GM18498 (cell line): Measurements from ENCODE around the gene RHCG.

Source experiments
- ATAC-seq: cut with Tn5 transposase; IDR thresholded peaks from one replicate; pipeline ENCODE4 v1.9.1; 2021; ENCODE audit warnings: mild to moderate bottlenecking, moderate library complexity; ENCODE audit not compliant: unreplicated experiment

Gene RHCG

GRCh38 chr15:89496155-89497098, at the start of gene RHCG:
RHCG (minus strand) TSS chr15:89496583; CDS start chr15:89496544, 39 bp downstream.
- ATAC-seq: no peak

DNA sequence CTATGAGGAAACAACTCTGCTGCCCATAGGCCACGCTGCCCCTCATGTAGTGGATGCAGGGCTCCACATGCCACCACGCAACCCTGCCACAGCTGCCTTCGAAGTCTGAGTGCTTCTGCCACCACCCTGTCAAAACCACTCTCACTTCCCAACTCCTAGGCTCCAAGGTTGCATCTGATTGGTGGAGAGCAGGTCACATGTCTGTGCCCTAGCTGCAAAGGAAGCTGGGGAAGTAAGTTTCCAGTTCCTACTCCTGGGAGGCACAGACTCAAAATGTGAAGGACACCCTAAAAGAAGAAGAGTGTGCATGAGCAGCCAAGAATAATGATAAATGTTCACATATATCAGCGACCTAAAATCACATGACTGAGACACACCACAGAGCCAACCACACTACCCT, 47.0 kb upstream of the RHCG start:
- ATAC-seq: no peak

GRCh38 chr15:89542369-89542768, 46.0 kb upstream of the RHCG start:
- no peak for ATAC-seq

DNA sequence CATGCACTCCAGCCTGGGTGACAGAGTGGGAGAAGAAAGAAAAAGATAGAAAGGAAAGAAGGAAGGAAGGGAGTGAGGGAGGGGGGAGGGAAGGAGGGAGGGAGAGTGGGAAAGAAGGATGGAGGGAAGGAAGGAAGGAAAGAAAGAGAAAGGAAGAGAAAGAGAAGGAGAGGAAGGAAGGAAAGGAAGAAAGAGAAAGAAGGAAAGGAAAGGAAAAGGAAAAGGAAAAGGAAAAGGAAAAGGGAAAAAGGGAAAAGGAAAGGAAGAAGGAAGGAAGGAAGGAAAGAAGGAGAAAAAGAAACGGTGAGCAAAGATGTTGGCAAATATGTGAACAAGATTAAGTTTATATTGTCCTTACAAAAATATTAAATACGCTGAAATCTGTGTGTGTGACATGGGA, 42.6 kb upstream of the RHCG start:
- no peak for ATAC-seq

DNA sequence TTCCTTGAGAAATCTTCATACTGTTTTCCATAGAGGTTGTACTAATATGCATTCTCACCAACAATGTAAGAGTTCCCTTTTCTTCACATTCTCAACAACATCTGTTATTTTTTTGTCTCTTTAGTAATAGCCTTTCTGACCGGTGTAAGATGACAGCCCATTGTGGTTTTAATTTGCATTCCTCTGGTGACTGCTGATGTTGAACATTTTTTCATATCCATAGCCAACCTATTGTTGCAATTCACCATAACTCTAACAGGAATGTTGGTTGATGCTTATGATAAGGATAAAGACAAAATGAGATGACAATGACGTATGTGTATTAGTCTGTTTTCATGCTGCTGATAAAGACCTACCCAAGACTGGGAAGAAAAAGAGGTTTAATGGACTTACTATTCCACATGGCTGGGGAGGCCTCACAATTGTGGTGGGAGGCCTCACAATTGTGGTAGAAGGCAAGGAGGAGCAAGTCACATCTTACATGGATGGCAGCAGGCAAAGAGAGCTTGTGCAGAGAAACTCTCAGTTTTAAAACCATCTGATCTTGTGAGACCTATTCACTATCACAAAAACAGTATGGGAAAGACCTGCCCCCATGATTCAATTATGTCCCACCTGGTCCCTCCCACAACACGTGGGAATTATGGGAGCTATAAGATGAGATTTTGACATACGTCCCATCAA, 37.6 kb upstream of the RHCG start:
- no peak for ATAC-seq

GRCh38 chr15:89531796-89532537, 35.6 kb upstream of the RHCG start:
- ATAC-seq: no peak

GRCh38 chr15:89530976-89531375, 34.6 kb upstream of the RHCG start:
- no peak for ATAC-seq

GRCh38 chr15:89528757-89529352, 32.5 kb upstream of the RHCG start:
- ATAC-seq: no peak

DNA sequence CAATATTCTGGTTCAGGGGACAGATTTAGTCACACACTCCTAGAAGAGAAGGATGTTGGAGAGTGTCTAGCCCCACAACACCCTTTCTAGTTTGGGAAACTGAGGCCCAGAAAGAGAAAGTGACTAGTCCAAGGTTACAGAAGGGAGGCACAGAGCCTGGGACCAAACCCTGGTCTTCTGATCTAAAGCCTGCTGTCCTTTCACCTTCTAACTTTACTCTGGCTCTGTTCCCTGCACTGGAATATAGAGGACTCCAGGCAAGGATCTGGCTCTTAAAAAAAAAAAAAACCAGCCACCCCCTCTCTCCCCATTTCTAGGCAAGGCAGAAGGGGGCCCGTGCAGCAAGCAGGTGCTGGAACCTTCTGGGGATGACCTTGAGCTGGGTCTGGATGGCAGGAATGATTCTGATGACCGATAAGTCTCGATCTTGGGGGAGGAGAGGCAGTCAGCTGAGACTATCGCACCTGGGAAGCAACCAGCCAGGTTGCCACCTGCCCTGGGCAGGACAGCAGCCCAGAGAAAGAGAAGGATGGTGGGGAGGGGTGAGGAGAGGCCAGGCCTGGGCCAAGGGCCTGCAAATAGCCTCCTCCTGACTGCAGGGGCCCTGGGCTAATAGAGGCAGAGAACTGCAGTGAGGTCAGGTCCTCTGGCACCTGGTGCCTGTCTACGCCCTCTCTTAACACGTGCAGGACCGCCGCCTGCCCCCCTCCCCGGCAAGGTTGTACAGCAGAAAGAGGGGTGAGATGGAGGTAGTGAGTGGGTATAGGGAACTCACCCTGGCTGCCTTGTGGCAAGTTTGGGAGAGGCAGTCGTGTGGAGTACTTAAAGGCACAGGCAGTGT, 30.4 kb upstream of the RHCG start:
- no peak for ATAC-seq

DNA sequence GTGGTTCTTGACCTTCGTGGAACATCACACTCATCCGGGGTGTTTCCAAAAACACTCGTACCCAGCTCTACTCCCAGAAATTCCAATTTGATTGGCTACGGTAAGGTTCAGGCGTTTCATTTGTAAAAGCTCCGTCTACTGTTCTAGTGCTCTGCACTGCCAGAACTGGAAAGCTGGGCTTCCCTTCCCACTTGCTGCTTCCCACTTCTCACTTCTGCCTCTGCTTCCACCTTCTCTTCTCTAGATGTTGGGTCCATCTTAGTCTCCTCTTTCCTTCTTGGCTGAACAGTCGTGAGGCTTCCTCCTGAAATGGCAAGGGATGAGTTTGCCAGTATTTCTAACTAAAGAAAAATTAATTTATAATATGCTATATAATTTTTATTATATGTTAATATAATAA, 29.8 kb upstream of the RHCG start:
- no peak for ATAC-seq

DNA sequence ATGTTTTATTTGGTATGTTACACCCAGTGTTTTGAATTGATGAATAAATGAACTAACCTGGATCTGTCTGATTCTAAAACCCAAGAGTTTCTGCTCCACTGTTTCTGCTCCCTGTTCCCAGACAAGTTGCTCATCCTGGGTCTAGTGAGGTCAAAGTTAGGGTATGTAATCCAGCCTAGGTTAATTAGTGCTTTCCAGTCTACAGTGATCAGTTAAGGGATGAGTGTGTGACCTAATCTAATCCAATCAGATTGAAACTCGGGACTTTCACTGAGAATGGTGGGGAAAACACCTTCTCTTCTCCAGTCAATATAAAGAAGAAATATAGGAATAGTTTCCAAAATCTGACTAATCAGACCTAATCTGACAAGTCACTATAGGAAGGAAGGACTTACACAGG, 27.8 kb upstream of the RHCG start:
- ATAC-seq: no peak

DNA sequence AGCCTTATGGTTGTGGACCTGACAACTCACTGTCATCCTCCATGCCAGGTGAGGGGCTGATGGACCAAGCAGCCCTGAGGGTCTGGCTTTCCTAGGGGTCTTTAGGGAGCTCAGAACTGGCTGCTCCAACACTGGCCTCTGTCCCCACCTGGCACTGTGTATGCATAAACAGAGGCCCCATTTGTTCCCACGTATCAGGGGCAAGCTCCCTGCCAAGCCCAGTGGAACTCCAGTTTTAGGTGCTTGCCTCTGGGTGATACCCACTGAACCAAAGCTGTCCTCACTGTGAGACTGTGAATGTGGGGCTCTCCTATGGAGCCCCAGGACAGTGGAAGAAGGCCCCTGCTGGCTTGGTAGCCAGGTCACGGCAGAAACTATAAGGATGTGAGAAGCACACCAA, 26.7 kb upstream of the RHCG start:
- no peak for ATAC-seq

GRCh38 chr15:89521605-89522004, 25.2 kb upstream of the RHCG start:
- ATAC-seq: no peak

DNA sequence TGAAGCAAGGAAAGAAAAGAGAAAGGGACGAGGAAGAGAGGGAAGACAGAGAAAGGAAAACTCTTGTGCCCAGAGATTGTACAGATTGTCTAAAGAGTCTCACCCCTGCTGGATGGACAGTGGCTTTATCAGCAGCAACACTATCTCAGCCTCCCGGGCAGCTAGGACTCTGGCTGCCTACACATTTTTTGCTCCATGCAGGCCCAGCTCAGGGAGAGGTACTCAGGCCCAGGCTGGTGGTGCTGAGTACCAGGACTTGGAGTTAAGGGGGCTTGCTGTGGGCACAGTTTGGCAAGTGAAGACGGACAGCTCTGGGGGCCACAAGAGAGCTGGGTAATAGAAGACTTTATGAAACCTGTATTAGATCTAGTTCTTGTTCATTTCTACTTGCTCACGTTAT, 19.1 kb upstream of the RHCG start:
- ATAC-seq: no peak

GRCh38 chr15:89514596-89515406, 18.4 kb upstream of the RHCG start:
- ATAC-seq: no peak

- ATAC-seq: no peak
These were observed 17.8 kb upstream of the RHCG start for GRCh38 chr15:89514186-89514585.

GRCh38 chr15:89513284-89513683, 16.9 kb upstream of the RHCG start:
- no peak for ATAC-seq

DNA sequence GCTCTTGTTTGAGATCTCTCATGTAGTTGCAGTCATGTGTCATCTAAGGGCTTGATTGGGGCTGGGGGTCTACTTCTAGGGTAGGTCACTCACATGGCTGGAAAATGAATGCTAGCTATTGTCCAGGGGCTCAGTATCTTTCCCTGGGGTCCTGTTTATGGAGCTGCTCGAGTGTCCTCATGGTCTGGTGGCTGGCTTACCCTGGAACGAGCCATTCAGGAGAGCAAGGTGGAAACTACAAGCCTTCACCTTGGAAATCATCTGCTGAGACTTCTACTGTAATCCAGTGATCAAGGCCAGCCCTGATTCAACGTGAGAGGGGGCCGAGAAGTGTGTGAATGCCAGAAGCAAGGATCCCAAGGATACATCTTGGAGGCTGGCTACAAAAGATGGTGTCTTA, 16.2 kb upstream of the RHCG start:
- ATAC-seq: no peak

DNA sequence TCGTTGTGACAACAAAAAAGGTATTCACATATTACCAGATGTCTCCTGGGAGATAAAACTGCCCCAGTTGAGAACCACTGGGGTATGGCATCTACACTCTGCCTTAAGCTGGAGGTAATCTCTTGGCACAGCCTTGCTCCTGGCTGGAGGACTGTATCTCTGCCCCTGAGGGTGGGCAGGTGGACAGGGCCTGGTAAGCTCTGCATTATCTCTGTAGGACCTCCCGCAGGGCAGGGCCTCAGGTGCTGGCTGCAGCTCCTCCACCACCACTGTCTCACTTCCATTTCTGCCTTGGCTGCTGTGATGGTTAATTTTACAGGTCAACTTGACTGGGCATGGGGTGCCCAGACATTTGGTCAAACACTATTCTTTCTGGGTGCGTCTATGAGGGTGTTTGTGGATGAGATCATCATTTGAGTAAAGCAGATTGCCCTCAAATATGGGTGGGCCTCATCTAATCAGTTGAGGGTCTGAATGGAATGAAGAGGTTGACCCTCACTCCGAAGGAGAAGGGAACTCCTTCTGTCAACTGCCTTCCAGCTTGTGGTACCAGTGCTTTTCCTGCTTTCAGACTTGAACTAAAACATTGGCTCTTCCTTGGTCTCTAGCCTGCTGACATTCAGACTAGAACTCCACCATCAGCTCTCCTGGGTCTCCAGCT, 9.8 kb upstream of the RHCG start:
- no peak for ATAC-seq
